ENCODE measurements around the gene ORC3.
"Not testable (repeated sequence)": the region's sequence is repeated elsewhere in the genome, so short reads cannot be mapped to it uniquely, and the experiment has no call there.

Gene ORC3

DNA sequence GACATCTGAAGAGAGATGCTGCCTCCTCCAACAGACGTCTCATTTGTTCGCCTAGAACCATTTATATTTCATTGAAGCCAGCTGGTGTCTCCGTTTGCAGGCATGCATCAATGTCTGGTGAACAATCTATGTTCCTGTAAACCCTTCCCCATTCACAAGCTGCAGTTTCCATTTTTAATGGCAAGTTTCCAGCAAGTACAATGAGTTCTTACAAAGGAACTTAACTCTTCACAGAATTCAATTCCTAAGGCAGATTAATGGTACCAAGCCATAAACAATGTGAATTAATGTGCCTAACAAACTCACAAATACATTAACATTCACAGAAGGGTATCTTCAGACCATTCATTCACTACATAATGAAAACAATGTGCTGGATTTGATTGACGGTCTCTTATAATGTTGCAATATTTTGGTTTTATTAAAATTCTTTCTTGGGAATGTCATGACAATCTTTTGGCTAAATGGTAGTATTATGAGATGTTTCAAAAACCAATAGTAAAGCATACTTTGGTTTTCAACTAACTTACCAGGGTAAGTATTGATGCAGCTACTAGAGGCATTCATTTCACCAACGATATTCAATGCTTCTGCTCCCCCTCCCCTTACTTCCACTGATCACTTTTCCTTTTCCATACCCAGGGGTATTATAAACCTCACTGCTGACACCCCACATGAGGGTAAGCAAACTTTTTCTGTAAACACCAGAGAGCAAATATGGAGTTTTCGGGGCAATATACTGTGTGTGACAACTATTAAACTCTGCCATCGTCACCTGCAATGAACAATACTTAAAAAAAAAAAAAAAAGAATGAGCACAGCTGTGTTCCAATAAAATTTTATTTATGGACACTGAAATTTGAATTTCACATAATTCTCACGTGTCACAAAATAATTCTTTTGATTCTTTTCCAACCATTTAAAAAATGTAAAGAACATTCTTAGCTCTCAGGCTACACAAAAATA, 107.9 kb downstream of the ORC3 start:
- peak; percentile 35 for DNase-seq (ENCODE audit: low spot score)

DNA sequence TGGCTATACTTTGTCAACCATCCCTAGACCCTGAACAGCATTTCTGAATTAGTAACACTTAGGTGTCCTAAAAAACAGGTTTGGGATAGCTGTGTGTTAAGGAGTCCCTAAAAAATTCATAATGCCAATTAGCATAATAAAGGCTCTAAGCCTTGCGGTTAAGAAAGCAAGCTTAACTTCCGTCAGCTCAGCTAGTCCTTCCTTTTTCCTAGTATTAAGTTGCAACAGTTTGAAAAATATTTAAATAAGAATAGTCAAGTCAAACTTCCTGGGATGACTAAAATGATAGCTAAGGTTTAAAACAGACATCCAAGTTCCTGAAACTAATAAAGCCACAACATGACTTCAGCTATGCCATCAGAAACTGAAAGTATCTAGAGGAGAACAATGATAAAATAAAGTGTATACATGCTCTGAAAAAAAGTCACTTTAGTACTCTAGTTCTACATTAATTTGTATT, 108.6 kb downstream of the ORC3 start:
- no peak for DNase-seq (ENCODE audit: low spot score)

DNA sequence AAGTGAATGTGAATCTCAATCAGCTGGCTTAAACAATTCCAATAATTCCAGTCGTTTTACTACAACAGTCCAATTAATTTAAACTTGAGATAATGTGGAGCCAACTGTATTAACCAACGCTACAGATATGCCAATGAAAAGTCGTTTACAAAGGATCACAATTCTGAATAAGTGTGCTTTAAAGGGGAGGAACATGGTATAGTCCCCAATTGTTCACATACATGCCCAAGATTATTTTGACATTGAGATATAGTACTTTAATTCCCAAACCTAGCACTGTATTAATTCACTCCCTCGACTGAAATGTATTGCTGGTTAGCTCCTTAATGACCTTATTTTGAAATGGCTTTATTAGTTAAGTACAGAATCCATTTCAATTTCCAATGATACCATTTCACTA, 109.6 kb downstream of the ORC3 start:
- DNase-seq (ENCODE audit: low spot score), result no peak

DNA sequence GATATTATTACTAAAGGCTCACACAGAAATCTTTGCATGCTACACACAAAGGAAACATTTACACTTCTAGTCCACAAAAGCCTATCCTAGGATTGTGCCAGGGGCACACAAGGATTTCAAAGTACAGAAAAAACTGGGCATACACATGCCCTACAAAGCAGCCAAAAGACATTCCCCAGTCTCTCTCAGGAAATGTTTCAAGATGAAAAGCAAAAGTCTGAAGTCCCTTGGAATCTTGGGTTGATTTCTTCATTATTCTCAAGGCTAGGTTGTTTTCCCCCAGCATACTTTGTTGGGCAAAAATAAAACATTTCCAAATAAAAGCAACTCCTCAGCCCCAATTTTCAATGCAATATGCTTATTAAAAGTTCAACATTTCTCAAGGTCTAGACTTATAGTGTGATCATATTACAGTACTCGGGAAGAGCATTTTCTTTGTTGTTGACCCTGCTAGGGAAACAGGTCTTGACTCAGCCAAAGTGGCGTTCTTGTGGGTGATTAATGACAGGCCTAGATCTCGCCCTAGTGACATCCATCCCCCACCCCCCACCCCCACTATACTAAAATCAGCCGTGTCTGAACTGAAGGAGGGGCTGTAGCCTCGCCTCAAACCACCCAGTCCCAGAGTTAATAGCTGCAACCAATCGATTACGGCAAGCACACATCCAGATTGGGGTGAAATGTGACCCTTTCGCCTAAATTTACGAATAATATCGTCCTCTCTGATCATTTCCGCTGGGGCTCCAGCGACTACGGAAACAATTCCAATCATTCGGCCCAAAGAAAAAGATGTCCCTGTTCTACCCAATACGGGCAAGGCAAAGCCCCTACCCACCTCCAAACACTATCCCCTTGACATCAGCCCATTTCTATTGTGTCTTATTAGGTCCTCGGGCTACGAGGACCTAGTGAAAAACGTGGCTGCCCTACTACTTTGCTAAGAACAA, 110.7 kb downstream of the ORC3 start:
- DNase-seq (ENCODE audit: low spot score), result peak; percentile 56

DNA sequence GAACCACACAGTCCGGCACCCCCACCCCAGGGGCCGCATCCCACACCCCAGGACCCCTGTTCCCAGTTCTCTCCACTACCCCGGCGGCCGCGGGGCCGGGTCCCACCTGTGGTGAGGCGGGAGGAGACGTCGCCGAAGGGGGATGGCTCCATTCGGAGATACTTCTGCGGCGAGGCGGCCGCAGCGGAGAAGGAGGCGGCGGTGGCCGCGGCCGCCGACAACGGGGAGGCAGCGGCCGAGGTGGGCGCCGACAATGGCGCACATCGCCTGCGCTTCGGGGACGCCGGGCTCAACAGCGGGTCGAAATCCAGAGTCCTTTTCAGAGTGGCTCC, 111.4 kb downstream of the ORC3 start:
- peak; percentile 26 for DNase-seq (ENCODE audit: low spot score)

DNA sequence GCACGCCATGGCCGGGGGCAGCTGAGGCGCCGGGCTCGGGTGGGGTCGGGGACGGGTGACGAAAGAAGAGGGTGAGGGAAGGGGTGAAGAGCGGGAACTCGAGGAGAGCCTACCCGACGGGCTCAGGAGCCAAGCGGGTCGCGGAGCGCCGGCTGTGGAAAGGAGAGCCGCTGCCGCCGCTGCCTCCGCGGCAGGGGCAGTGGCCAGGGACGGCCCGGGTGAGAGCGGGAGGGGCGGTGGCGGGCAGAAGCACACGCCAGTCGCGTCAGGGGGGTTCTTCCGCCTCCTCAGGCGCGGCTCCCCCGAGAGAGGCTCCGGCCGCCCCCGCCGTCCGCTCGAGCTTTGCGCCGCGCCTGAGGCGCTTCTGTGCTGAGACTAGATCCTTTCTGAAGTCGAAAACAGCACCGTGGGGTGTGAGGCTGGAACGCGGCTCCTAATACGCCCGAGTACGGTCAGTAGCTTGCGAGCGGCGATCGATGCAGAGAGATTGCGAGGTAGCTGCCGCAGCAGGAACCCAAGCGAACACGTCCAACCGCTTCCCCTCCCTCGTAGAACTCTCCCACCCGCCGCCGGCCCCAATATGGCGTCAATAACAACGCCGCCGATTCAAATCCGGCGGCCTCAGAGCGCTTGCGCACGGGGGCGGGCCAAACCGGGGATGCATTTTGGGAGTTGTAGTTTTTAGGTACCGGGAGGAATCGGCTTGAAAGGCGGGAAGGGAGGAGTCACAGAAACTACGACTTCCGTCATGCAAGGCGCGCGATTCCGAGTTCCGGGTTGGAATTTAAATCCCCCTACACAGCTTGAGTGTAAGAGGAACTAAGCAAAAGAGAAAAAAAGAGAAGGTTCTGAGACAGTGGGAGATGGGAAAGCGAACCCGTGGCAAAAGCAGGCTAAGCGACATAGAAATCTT, 112.0 kb downstream of the ORC3 start, which contains the start of gene AKIRIN2:
Gene AKIRIN2, minus strand, starts transcription at position 558 of the 913 bp plus-strand sequence. Its CDS starts 549 bp downstream, at position 9.
- DNase-seq (ENCODE audit: low spot score), result peak; percentile 95

DNA sequence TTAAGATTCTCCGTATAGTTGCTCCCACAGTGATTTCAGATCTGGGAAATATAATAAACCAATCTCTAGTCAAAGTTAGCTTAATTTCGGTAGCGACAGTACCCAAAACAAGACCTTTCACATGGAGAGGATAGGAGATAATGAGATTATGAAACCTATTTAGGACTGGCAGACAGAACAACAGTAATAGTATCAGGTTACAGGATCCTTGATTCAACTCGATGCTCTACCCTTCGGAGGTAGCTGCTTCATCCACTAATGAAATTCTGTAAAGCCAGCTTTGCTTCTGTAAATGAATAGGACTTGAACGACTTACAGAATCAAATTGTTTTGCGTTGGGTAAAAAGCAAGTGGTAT, 112.6 kb downstream of the ORC3 start:
- no peak for DNase-seq (ENCODE audit: low spot score)

GRCh38 chr6:87703039-87703438, 113.1 kb downstream of the ORC3 start:
- not testable (repeated sequence) for DNase-seq (ENCODE audit: low spot score)

GRCh38 chr6:87705070-87705691, 115.2 kb downstream of the ORC3 start:
- DNase-seq (ENCODE audit: low spot score), result no peak

DNA sequence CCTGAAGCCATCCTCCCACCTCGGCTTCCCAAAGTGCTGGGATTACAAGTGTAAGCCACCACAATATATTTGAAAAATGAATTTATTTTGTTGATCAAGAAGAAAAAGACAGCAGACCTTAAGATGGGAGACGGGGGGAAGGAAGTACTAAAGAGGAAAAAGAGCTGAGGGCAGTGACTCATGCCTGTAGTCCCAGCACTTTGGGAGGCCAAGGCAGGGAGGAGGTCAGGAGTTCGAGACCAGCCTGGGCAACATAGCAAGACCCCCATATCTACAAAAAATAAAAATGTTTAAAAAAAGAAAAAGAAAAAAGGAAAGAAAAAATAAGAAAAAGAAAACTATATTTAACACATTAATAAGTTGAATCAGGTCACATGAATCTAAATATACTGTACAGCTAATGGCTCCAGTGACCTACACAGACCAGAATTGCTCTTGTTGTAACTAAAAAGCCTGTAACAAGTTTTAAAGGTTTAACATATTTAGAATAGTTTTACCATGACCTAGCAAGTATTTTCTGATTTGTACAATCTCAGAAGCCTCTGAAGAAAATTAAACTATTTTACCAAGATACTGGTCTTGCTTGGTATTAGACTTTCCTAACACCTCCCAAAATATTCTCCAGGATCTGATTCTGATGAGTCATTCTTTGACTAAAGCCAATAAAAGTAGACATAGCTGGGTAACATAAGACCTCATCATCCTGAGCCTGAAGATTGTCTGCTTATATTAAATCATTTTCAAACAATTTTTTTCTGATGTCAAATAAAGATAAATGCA, 116.4 kb downstream of the ORC3 start:
- DNase-seq (ENCODE audit: low spot score), result peak; percentile 61

GRCh38 chr6:87708581-87709427, 118.9 kb downstream of the ORC3 start:
- DNase-seq (ENCODE audit: low spot score), result not testable (repeated sequence)

DNA sequence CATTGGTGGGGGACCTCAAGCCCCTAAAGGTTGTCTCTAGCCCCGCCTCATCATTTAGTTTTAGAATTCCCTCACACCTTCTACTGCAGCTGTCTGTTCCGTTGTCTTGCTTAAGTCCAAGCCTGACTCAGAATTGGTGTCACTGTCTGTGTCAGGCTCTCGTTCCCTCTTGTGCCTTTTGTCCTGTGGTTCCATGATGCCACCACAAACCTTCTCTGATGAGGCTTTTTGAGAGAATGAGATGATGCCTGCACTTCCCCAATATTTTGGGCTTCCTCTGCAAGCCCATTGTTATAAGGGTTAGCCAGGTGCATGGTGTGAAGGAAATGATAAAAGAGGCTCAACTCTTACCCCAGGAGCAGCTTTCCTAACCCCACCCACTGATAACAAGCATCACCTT, 120.2 kb downstream of the ORC3 start:
- DNase-seq (ENCODE audit: low spot score), result no peak

DNA sequence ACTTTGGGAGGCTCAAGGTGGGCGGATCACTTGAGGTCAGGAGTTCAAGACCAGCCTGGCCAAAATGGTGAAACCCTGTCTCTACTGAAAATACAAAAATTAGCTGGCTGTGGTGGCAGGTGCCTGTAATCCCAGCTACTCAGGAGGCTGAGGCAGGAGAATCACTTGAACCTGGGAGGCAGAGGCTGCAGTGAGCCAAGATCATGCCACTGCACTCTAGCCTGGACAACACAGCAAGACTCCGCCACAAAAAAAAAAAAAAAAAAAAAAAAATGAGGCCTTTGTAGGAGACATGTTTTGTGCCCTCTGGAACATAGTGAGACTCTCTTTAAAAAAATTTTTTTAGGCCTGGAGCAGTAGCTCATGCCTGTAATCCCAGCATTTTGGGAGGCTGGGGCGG, 122.8 kb downstream of the ORC3 start:
- not testable (repeated sequence) for DNase-seq (ENCODE audit: low spot score)

- peak; percentile 31 for DNase-seq (ENCODE audit: low spot score)
Measured at GRCh38 chr6:87714093-87714842, 124.3 kb downstream of the ORC3 start.
